GM12801 (cell line): Measurements from ENCODE around the gene PRSS50.

Source experiments
- CTCF ChIP-seq: IDR thresholded peaks from one replicate; pipeline ENCODE4 v1.5.1; 2011; ENCODE audit warnings: control low read depth; ENCODE audit not compliant: insufficient read length; ENCODE audit errors: extremely low read depth

The PRSS50 gene

GRCh38 chr3:46678280-46678679 is 39.4 kb downstream of the PRSS50 start:
- TF ChIP-seq CTCF = no peak

- no peak for TF ChIP-seq CTCF
Measured at GRCh38 chr3:46677411-46677726, 40.3 kb downstream of the PRSS50 start.

- TF ChIP-seq CTCF = no peak
Measured at GRCh38 chr3:46676601-46677410, 40.9 kb downstream of the PRSS50 start.

DNA sequence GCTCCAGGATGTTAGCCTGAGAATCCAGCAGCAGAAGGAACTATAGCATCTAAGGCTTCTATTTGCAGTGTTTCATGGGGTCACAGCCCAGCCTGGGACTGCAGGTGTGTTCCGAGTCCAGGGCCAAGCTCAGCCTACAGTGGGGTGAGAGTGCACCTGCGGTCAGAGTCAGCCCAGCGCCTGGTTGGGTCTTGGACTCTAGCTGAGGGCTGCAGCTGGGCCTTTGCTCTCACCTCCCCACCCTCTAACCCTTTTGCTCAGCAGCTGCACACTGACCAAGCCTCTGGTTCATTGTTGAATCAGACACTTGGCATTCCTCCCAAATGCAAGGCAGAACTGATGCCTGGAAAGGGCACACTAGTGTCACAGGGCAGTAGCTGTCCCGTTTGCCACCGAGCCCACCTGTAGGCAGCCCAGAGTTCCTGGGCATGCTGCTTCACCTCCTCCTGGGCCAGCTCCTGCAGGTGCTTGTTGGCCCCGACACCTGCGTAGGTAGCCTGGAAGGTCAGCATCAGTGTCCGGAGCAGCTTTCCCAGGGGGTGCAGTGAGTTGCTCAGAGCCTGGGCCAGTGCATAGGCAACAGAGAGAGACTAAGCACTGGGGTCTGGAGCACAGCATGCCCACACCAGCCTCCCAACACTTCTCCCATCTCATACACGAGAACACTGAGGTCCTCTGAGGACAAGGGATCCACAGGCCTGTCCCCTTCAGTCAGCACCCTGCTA is 41.7 kb downstream of the PRSS50 start:
- no peak for TF ChIP-seq CTCF

- no peak for TF ChIP-seq CTCF
Measured at GRCh38 chr3:46675426-46675825, 42.2 kb downstream of the PRSS50 start.

GRCh38 chr3:46674031-46674845 is 43.4 kb downstream of the PRSS50 start:
- TF ChIP-seq CTCF = no peak

DNA sequence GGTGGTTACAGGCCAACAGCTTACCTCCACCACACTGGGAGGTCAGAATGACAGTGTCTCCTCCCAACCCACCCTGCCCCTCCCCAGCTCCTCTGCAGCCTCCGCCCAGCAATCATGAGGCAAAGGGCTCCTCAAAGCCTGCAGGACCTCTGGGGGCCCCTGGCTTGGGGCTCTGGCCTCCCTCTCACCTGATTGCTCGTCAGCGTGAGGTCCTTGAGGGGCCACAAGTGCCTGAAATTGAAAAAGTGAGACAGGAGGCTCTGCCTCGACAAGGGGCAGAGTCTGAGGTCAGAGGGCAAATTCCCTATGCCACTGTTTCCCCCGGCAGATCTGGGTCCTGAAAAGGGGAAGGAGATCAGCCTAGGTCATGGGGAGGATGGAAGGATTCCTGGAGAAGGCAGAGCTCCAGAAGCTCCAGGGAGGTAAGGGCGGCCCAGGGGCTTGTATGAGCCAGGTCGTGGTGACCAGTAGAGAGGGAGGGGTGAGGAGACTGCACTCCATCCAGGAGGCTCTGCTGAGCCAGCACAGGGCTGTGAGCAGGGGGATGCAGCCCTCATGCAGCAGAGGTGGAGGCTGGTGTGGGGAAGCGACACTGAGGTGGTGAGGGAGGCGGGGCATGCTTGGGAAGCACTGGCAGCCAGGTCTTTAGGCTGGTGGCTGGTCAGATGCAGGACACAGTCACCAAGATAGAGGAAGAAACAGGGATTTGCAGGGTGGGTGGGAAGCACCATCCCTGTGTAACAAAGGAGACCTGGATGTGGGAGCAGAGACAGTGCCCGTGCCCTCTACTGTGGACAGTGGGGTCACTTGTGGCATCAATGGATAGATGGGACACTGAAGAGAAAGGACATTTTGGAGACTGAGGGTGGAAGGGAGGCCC is 44.3 kb downstream of the PRSS50 start:
- TF ChIP-seq CTCF = no peak
